K562 (cell line): Measurements from ENCODE around the gene ANAPC16.

ENCODE experiments used
- CBFB ChIP-seq: sonication (generic); formaldehyde crosslinking; IDR thresholded peaks from 2 replicates; pipeline ENCODE4 v1.4.0; 2020; ENCODE audit warnings: mild to moderate bottlenecking, missing genetic modification reagents
- CTCF ChIP-seq, 3 experiments: IDR thresholded peaks in 2 of 3; conservative IDR thresholded peaks in 1 of 3; 2 replicates each; pipeline ENCODE4 v1.5.1; 2011 to 2012; ENCODE audit warnings: low read length in 3 of 3, mild to moderate bottlenecking in 3 of 3, control low read depth in 2 of 3, improper control_type of control experiment in 1 of 3, inconsistent platforms in 1 of 3, low read depth in 1 of 3, mixed read lengths in 1 of 3, moderate library complexity in 1 of 3; ENCODE audit not compliant: insufficient read depth in 2 of 3
- ELK1 ChIP-seq: sonication (generic); formaldehyde crosslinking; IDR thresholded peaks from 2 replicates; pipeline ENCODE4 v1.8.1; 2022; ENCODE audit warnings: missing genetic modification reagents
- FOXJ2 ChIP-seq: fragments of 200-800 bp; sonication (Bioruptor generic); IDR thresholded peaks from 2 replicates; pipeline ENCODE4 v1.6.1; 2016; ENCODE audit warnings: missing genetic modification characterization, missing compliant biosample characterization
- RAD21 ChIP-seq, 2 experiments: fragments of 250-450 bp in 1 of 2; fragments of 450-650 bp in 1 of 2; sonication (Bioruptor Pico) in 1 of 2; formaldehyde crosslinking in 1 of 2; IDR thresholded peaks in 1 of 2; conservative IDR thresholded peaks in 1 of 2; 2 replicates each; pipeline versions ENCODE4 v1.4.0 to v1.8.0; 2020 to 2022; ENCODE audit warnings: mild to moderate bottlenecking in 2 of 2, moderate library complexity in 1 of 2
- TAF1 ChIP-seq: IDR thresholded peaks from 2 replicates; pipeline ENCODE4 v1.6.1; 2011; ENCODE audit warnings: mild to moderate bottlenecking, low read length, moderate library complexity; ENCODE audit not compliant: insufficient read depth, control insufficient read depth, severe bottlenecking; ENCODE audit errors: extremely low read depth

GRCh38 chr10:72170263-72170662, 45.5 kb upstream of the ANAPC16 start:
- TF ChIP-seq ELK1 (CRISPR knock-in tag) (no peak), RAD21 (CRISPR knock-in tag; conservative IDR thresholded peaks at IDR 0.05 in 1 of 2, IDR thresholded peaks at IDR 0.05 in 1 of 2) (no peak), FOXJ2 (tag) (no peak), TAF1 (no peak), CTCF (IDR thresholded peaks at IDR 0.05 in 2 of 3, conservative IDR thresholded peaks at IDR 0.05 in 1 of 3; ENCODE audit: insufficient read depth in 2 of 3, low read depth in 1 of 3, low read length in 3 of 3) (no peak), CBFB (no peak)
